Gastrocnemius medialis (tissue), 4 donors: Measurements from ENCODE around the gene KLHDC4. TPM values are rescaled to one million over a fixed set of nuclear protein-coding genes. Genes with fewer than 3 reads are reported as not detected.
A peak's percentile ranks its signal among the peaks of the same experiment; 100 is the strongest.
"Not testable (repeated sequence)": the region's sequence is repeated elsewhere in the genome, so short reads cannot be mapped to it uniquely, and the experiment has no call there.

Source experiments
- ATAC-seq, 2 donors: fragments of 150-250 bp; one replicate each; pipeline ENCODE4 v1.9.1; 2016
- DNase-seq, 2 donors: peaks; one replicate each; pipeline ENCODE4 v3.0.0-alpha.2; 2019
- H3K27ac ChIP-seq, 4 donors: fragments of 200-600 bp; sonication (generic); 1 replicate in 1 of 4; 2 replicates in 3 of 4; pipeline ENCODE4 v1.5.1; 2016 to 2018; ENCODE audit warnings: mild to moderate bottlenecking in 2 of 4, moderate library complexity in 1 of 4
- H3K27me3 ChIP-seq, 3 donors: fragments of 200-600 bp; sonication (generic) in 2 of 3; 1 replicate in 1 of 3; 2 replicates in 2 of 3; pipeline versions ENCODE4 v1.5.1 to v1.6.0; 2016 to 2019; ENCODE audit warnings: mild to moderate bottlenecking in 1 of 3, moderate library complexity in 1 of 3
- H3K36me3 ChIP-seq, 2 donors: fragments of 200-600 bp; sonication (generic) in 1 of 2; one replicate each; pipeline ENCODE4 v1.5.1; 2017 to 2018
- H3K4me1 ChIP-seq, 2 donors: fragments of 200-600 bp; sonication (generic) in 1 of 2; one replicate each; pipeline ENCODE4 v1.5.1; 2016 to 2017; ENCODE audit warnings: mild to moderate bottlenecking in 2 of 2
- H3K4me3 ChIP-seq, 4 donors: fragments of 200-600 bp; sonication (generic) in 3 of 4; 1 replicate in 1 of 4; 2 replicates in 3 of 4; pipeline ENCODE4 v1.5.1; 2016 to 2019; ENCODE audit warnings: mild to moderate bottlenecking in 2 of 4
- H3K9me3 ChIP-seq, 3 donors: fragments of 200-600 bp; sonication (generic) in 2 of 3; 1 replicate in 1 of 3; 2 replicates in 2 of 3; pipeline ENCODE4 v1.5.1; 2016 to 2019
- CTCF ChIP-seq, 5 experiments: fragments of 450-650 bp in 3 of 5; fragments of 200-600 bp in 2 of 5; sonication (generic) in 2 of 5; IDR thresholded peaks in 4 of 5; conservative IDR thresholded peaks in 1 of 5; 1 replicate in 4 of 5; 2 replicates in 1 of 5; pipeline ENCODE4 v1.5.1; 2016 to 2019; ENCODE audit warnings: antibody characterized with exemption in 5 of 5, mild to moderate bottlenecking in 3 of 5, moderate library complexity in 3 of 5
- POLR2A ChIP-seq, 2 donors: fragments of 450-650 bp; IDR thresholded peaks; one replicate each; pipeline ENCODE4 v1.6.1; 2017; ENCODE audit warnings: antibody characterized with exemption in 2 of 2, mild to moderate bottlenecking in 2 of 2, moderate library complexity in 2 of 2
- in situ Hi-C, 4 donors: fragments of 200-750 bp; cut with MboI; loops; one replicate each; pipeline versions ENCODE4 v1.15.0 to v1.8.0; 2017; ENCODE audit warnings: low sequenced_read_pairs in 4 of 4
- intact Hi-C: fragments of 100-400 bp; cut with DNase I; formaldehyde crosslinking; loops from one replicate; pipeline ENCODE4 v1.15.1; 2023; ENCODE audit warnings: low total_unique reads
- total RNA-seq, 4 donors: library from RNA; depleted of rRNA; stranded (reverse); fragments of >200 nt; gene quantifications; one replicate each; pipeline versions ENCODE4 v1.1.0 to v1.2.3, GENCODE V29; 2016

The KLHDC4 gene
- total RNA-seq, 4 donors from 2014 or later, result 8.2 to 12.7 (median 10.4) TPM

GRCh38 chr16:87789437-87790291 is 23.9 kb upstream of the KLHDC4 start:
- Histone ChIP-seq H3K27ac (peak overlapping the region in 1 of 4 donors; percentile 55), H3K9me3 (no peaks in the 10 kb centered on the region), H3K36me3 (no peaks in the 10 kb centered on the region), H3K27me3 (no peaks in the 10 kb centered on the region), H3K4me3 (no peak overlapping the region), H3K4me1 (peaks cover 13 to 22% of the 10 kb centered on the region in 2 donors)
- DNase-seq (peak in 1 of 2 donors; percentile 60), ATAC-seq (peak; percentile 31 to 67)
- TF ChIP-seq CTCF (IDR thresholded peaks at IDR 0.05 in 4 of 5, conservative IDR thresholded peaks at IDR 0.05 in 1 of 5) (no peak), POLR2A (IDR thresholded peaks at IDR 0.05) (no peak)
- in situ Hi-C loops (loop anchor here in 2 of 4 donors (10.0 to 25.0 kb wide), 2 partner anchors 85 to 98 kb away; no protein-coding TSS in a partner anchor), intact Hi-C loops (no loop called here)

GRCh38 chr16:87788730-87789436 is 23.1 kb upstream of the KLHDC4 start:
- H3K4me3 ChIP-seq, H3K27ac ChIP-seq, H3K27me3 ChIP-seq, H3K9me3 ChIP-seq, H3K36me3 ChIP-seq, DNase-seq, ATAC-seq, intact Hi-C loops: not testable (repeated sequence)
- in situ Hi-C loops, result loop anchor here in 2 of 4 donors (10.0 to 25.0 kb wide), 2 partner anchors 86 to 98 kb away; no protein-coding TSS in a partner anchor
- peaks cover 13 to 22% of the 10 kb centered on the region in 2 donors for H3K4me1 ChIP-seq

DNA sequence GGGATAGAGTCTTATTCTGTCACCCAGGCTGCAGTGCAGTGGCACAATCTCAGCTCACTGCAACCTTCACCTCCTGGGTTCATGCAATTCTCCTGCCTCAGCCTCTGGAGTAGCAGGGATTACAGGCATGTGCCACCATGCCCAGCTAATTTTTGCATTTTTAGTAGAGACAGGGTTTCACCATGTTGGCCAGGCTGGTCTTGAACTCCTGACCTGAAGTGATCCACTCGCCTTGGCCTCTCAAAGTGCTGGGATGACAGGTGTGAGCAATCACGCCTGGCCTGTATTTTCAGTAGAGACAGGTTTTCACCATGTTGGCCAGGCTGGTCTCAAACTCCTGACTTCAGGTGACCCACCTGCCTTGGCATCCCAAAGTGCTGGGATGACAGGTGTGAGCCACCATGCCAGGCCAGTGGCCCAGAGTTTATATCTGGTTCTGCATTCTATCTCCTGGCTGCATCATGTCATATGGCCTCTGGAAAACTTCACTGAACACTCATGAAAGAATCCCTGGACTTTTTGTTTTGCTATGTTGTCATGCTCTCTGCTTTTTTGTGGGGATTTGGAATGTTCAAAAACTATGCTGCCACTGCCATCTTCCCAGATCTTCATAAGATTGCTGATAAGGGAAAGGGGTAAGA is 21.8 kb upstream of the KLHDC4 start:
- H3K4me1 ChIP-seq, result peaks cover 13 to 22% of the 10 kb centered on the region in 2 donors
- H3K4me3 ChIP-seq, H3K27ac ChIP-seq, H3K27me3 ChIP-seq, H3K9me3 ChIP-seq, DNase-seq, ATAC-seq, intact Hi-C loops, H3K36me3 ChIP-seq: not testable (repeated sequence)
- in situ Hi-C loops, result loop anchor here in 2 of 4 donors (10.0 to 25.0 kb wide), 2 partner anchors 87 to 100 kb away; no protein-coding TSS in a partner anchor

DNA sequence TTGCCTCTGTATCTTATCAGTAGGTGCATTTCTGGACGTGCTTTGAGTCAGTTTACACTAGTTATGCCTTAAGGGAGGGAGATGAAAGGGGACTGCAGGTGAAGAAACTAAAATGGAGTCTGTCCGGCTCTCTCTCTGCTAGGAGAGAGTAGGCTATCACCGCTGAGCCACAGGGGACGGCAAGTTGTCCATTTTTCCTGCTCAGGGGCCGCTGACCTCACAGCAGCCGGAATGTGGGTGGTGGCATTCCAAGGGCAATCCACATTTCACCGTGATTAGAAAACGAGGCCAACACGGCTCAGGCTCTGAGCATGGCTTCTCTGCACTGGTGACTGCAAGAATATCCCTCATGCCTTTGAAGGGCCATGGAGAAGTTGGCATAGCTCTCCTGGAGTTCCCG is 19.0 kb upstream of the KLHDC4 start:
- DNase-seq (no peak), ATAC-seq (no peak)
- in situ Hi-C loops, result loop anchor here in 2 of 4 donors (10.0 to 25.0 kb wide), 2 partner anchors 90 to 102 kb away; no protein-coding TSS in a partner anchor
- H3K36me3 ChIP-seq, result no peaks in the 10 kb centered on the region
- TF ChIP-seq POLR2A (IDR thresholded peaks at IDR 0.05) (no peak), CTCF (IDR thresholded peaks at IDR 0.05 in 4 of 5, conservative IDR thresholded peaks at IDR 0.05 in 1 of 5) (no peak)
- no peak overlapping the region for H3K4me3 ChIP-seq
- peaks cover 0 to 4% of the 10 kb centered on the region in 2 donors for H3K4me1 ChIP-seq
- H3K27me3 ChIP-seq, result peaks cover 0 to 4% (median 0%) of the 10 kb centered on the region in 3 donors
- H3K27ac ChIP-seq, result no peak overlapping the region
- H3K9me3 ChIP-seq, result no peaks in the 10 kb centered on the region
- intact Hi-C loops, result no loop called here

DNA sequence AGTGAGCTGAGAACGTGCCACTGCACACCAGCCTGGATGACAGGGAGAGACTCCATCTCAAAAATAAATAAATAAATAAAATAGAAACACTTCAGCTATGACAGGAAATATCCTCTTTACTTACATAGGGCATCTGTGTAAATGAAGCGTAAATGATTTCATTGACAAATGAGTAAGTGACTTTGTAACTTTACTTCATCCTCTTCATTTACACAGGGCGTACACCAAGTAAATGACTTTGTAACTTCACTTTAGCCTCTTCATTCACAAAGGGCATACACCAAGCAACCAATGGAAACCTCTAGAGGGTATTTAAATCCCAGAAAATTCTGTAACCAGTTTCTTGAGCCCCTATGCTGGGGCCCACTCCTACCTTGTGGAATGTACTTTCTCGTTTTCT is 16.2 kb upstream of the KLHDC4 start:
- no peaks in the 10 kb centered on the region for H3K36me3 ChIP-seq
- no peak for TF ChIP-seq CTCF (IDR thresholded peaks at IDR 0.05 in 4 of 5, conservative IDR thresholded peaks at IDR 0.05 in 1 of 5)
- intact Hi-C loops, result no loop called here
- H3K4me1 ChIP-seq, result peaks cover 5 to 10% of the 10 kb centered on the region in 2 donors
- in situ Hi-C loops, result loop anchor here in 2 of 4 donors (10.0 to 25.0 kb wide), 2 partner anchors 93 to 105 kb away; no protein-coding TSS in a partner anchor
- peaks cover 0 to 4% (median 0%) of the 10 kb centered on the region in 3 donors for H3K27me3 ChIP-seq
- no peak for DNase-seq
- no peak for ATAC-seq
- no peak overlapping the region for H3K27ac ChIP-seq
- H3K9me3 ChIP-seq, result no peaks in the 10 kb centered on the region
- H3K4me3 ChIP-seq, result no peak overlapping the region
